Endothelial cell of umbilical vein (primary cell): Measurements from ENCODE around the gene TMEM184B. TPM values are rescaled to one million over a fixed set of nuclear protein-coding genes. Genes with fewer than 3 reads are reported as not detected.

Experiments
- BruUV-seq: library from RNA; stranded (reverse); fragments of 400-500 nt; replicated peaks from 2 replicates; lab custom pipeline; 2021; lab: Mats Ljungman, UMichigan
- CTCF ChIA-PET: fragments of 300-600, 350-600 bp; sonication (Branson Sonifier 250); formaldehyde crosslinking; loops from one replicate; lab custom pipeline; 2021; ENCODE audit warnings: antibody characterized with exemption, inconsistent platforms; lab: Charles Lee
- POLR2A ChIA-PET: fragments of 300-600, 350-600 bp; sonication (Branson Sonifier 250); formaldehyde crosslinking; loops from one replicate; lab custom pipeline; 2021; ENCODE audit warnings: antibody characterized with exemption, inconsistent platforms; lab: Charles Lee
- DNase-seq: peaks from one replicate; pipeline ENCODE4 v3.0.0-alpha.2; 2011; ENCODE audit warnings: low read depth, low spot score
- FAIRE-seq: peaks from 2 replicates; lab custom pipeline; 2011; peaks lifted over from hg19 to GRCh38; lab: Jason Lieb, UNC
- H2AFZ ChIP-seq: 2 replicates; pipeline ENCODE4 v1.6.0; 2012; ENCODE audit warnings: low read depth, low read length, control low read depth, inconsistent platforms
- H3K27ac ChIP-seq: 2 replicates; pipeline ENCODE4 v1.5.1; 2011; ENCODE audit warnings: low read depth, mild to moderate bottlenecking, control low read depth, low read length, moderate library complexity; ENCODE audit not compliant: insufficient read depth
- H3K27me3 ChIP-seq, 2 experiments: 2 replicates each; pipeline versions ENCODE4 v1.6.0 to v1.6.1; 2011; ENCODE audit warnings: low read length in 2 of 2, mixed read lengths in 1 of 2; ENCODE audit not compliant: control insufficient read depth in 2 of 2, insufficient read depth in 2 of 2
- H3K36me3 ChIP-seq, 2 experiments: 2 replicates in 1 of 2; 3 replicates in 1 of 2; pipeline ENCODE4 v1.5.1; 2011; ENCODE audit warnings: low read length in 2 of 2, mild to moderate bottlenecking in 1 of 2, moderate library complexity in 1 of 2; ENCODE audit not compliant: control insufficient read depth in 2 of 2, insufficient read depth in 2 of 2; ENCODE audit errors: extremely low read depth in 1 of 2
- H3K4me1 ChIP-seq: 3 replicates; pipeline ENCODE4 v1.5.1; 2011; ENCODE audit warnings: mild to moderate bottlenecking, low read length; ENCODE audit not compliant: control insufficient read depth, insufficient read depth; ENCODE audit errors: extremely low read depth
- H3K4me2 ChIP-seq: 2 replicates; pipeline ENCODE4 v1.6.1; 2011; ENCODE audit warnings: low read length, control low read depth, mixed read lengths; ENCODE audit not compliant: insufficient read depth
- H3K4me3 ChIP-seq, 3 experiments: fragments of 200-600 bp in 1 of 3; sonication (generic), shearing (Covaris generic) in 1 of 3; replicated peaks in 1 of 3; 2 replicates each; pipeline ENCODE4 v1.5.1; 2011 to 2016; ENCODE audit warnings: control low read depth in 3 of 3, low read length in 3 of 3, mild to moderate bottlenecking in 2 of 3, inconsistent platforms in 1 of 3, low read depth in 1 of 3, moderate library complexity in 1 of 3; ENCODE audit not compliant: insufficient read depth in 1 of 3
- H3K79me2 ChIP-seq: 2 replicates; pipeline ENCODE4 v1.6.0; 2012; ENCODE audit warnings: low read length, inconsistent platforms; ENCODE audit not compliant: control insufficient read depth, insufficient read depth
- H3K9ac ChIP-seq: replicated peaks from 2 replicates; pipeline ENCODE3; 2011; ENCODE audit warnings: low read length, control low read depth; ENCODE audit not compliant: insufficient read depth; ENCODE audit errors: extremely low read depth
- H3K9me1 ChIP-seq: replicated peaks from 3 replicates; pipeline ENCODE4 v1.6.0; 2011; ENCODE audit warnings: mild to moderate bottlenecking, low read length; ENCODE audit not compliant: control insufficient read depth, insufficient read depth; ENCODE audit errors: extremely low read depth
- H3K9me3 ChIP-seq: replicated peaks from 2 replicates; pipeline ENCODE4 v1.5.1; 2012; ENCODE audit warnings: low read length, inconsistent platforms; ENCODE audit not compliant: control insufficient read depth, insufficient read depth
- H4K20me1 ChIP-seq: replicated peaks from 2 replicates; pipeline ENCODE3; 2011; ENCODE audit warnings: mild to moderate bottlenecking, low read length; ENCODE audit not compliant: control insufficient read depth, insufficient read depth; ENCODE audit errors: extremely low read depth
- EZH2 ChIP-seq: IDR thresholded peaks from 2 replicates; pipeline ENCODE4 v1.6.1; 2012; ENCODE audit warnings: borderline replicate concordance, low read depth, mild to moderate bottlenecking, moderate library complexity, low read length, inconsistent platforms; ENCODE audit not compliant: severe bottlenecking
- FOS ChIP-seq: IDR thresholded peaks from 2 replicates; pipeline ENCODE4 v1.6.1; 2011; ENCODE audit warnings: mild to moderate bottlenecking, low read length, moderate library complexity, borderline replicate concordance; ENCODE audit not compliant: insufficient read depth
- GATA2 ChIP-seq: IDR thresholded peaks from 2 replicates; pipeline ENCODE4 v1.7.0; 2011; ENCODE audit warnings: low read depth, mild to moderate bottlenecking, moderate library complexity, mixed read lengths, low read length; ENCODE audit not compliant: insufficient read length, insufficient read depth
- JUN ChIP-seq: IDR thresholded peaks from 2 replicates; pipeline ENCODE4 v1.6.1; 2011; ENCODE audit warnings: borderline replicate concordance, low read depth; ENCODE audit not compliant: insufficient read length, insufficient read depth
- MYC ChIP-seq: IDR thresholded peaks from one replicate; pipeline ENCODE4 v1.6.1; 2011; ENCODE audit warnings: mild to moderate bottlenecking, low read depth, low read length
- POLR2A ChIP-seq: IDR thresholded peaks from 2 replicates; pipeline ENCODE4 v1.6.1; 2012; ENCODE audit warnings: low read depth, mild to moderate bottlenecking, control low read depth, low read length
- POLR2AphosphoS5 ChIP-seq: IDR thresholded peaks from 2 replicates; pipeline ENCODE4 v1.6.1; 2012; ENCODE audit warnings: low read depth, mild to moderate bottlenecking, control low read depth, low read length, moderate library complexity; ENCODE audit not compliant: insufficient read depth
- dilution Hi-C: fragments of 300-500 bp; cut with MboI; formaldehyde crosslinking; loops from one replicate; pipeline ENCODE4 v1.15.0; 2019; ENCODE audit warnings: low sequenced_read_pairs; ENCODE audit not compliant: extremely low pct_ligation_motif_present
- intact Hi-C: fragments of 100-400 bp; cut with micrococcal nuclease; formaldehyde crosslinking; loops from one replicate; pipeline ENCODE4 v1.10.0; 2022
- polyA plus RNA-seq, 4 experiments: library from polyadenylated mRNA; depleted of rRNA in 3 of 4; stranded (reverse) in 3 of 4; unstranded in 1 of 4; fragments of >200 nt; gene quantifications; 2 replicates each; pipeline versions ENCODE4 v1.2.1 to v1.2.3, GENCODE V29; 2011 to 2012; ENCODE audit warnings: missing spikeins in 1 of 4
- total RNA-seq: library from RNA; stranded (reverse); gene quantifications from 2 replicates; pipeline ENCODE4 v1.2.3, GENCODE V29; 2021
- TF ChIP-seq, protein P1 (sequence below), 2 donors: IDR thresholded peaks; 1 replicate in 1 of 2; 2 replicates in 1 of 2; pipeline ENCODE4 v1.5.1; 2011; ENCODE audit warnings: low read length in 2 of 2, mild to moderate bottlenecking in 2 of 2, moderate library complexity in 2 of 2, control low read depth in 1 of 2, inconsistent platforms in 1 of 2, low read depth in 1 of 2; ENCODE audit not compliant: insufficient read depth in 1 of 2; ENCODE audit errors: extremely low read depth in 1 of 2
- TF ChIP-seq, protein P2 (sequence below): IDR thresholded peaks from 2 replicates; pipeline ENCODE4 v1.6.1; 2011; ENCODE audit not compliant: insufficient read depth, insufficient read length

TMEM184B gene
- total and polyA plus RNA-seq, 2 donors (not counting 3 experiments of a cell fraction or from before 2014, with no cell fraction given) = 72.5 to 96.6 TPM

DNA sequence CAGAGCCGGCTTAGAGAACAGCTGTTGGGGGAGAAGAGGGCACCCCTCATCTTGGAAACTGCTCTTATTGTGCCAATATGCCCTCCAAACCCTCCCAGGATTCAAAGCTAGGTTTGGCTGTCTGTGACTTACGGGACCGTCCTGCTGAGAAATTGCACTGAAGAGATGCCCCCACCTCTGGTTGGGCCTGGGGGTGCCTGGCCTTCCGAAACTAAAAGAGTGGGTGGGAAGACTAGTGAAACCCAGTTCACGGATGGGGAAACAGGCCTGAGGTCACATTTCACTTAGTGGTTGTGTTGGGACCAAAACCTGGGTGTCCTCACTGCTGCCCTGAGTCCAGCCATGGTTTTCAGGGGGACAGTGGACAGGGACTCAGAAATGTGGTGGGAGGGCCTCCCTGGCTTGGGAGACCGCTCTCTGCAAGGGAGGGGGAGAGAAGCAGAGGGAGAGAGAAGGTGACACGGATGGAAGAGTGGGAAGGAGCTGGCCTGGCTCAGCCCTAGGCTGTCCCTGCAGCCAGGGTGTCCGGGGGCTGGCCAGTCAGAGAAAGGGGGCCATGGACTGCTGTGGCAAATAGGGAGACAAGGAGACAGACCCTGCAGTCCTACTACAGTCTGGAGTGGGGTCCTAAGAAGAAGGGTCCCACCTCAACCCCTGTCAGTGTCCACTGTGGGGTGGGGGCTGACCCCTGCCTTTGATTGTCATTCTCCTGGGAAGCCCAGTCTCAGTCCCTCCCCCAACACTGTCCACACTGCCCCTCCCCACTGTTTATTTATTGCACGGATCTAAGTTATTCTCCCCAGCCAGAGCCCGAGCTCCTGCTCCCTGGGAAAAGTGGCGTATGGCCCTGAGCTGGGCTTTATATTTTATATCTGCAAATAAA, 57.4 kb downstream of the TMEM184B start:
- Histone ChIP-seq H3K79me2 (peaks cover 37% of the 10 kb centered on the region), H3K9me1 (no peaks in the 10 kb centered on the region), H2AFZ (no peak overlapping the region), H3K36me3 (peaks cover 10 to 19% of the 10 kb centered on the region in 2 experiments), H3K27ac (no peak overlapping the region), H3K9ac (no peak overlapping the region), H3K4me3 (no peak overlapping the region), H4K20me1 (no peaks in the 10 kb centered on the region), H3K4me1 (peaks cover 34% of the 10 kb centered on the region), H3K9me3 (no peaks in the 10 kb centered on the region), H3K27me3 (no peaks in the 10 kb centered on the region), H3K4me2 (no peak overlapping the region)
- intact Hi-C loops = loop anchor here (5.0 kb wide), 1 partner anchor 102 kb away; the partner anchor contains the start of gene CSNK1E
- dilution Hi-C loops = no loop called here
- ChIA-PET CTCF (interaction anchor here (0.7 to 5.6 kb wide), 7 partner anchors 13 to 163 kb away, joined by 3 to 44 read pairs (median 5); partner anchors contain the start of gene MAFF), POLR2A (no interaction called here)
- TF ChIP-seq POLR2A (peak; percentile 9), MYC (no peak), JUN (no peak), GATA2 (no peak), EZH2 (no peak), FOS (no peak), POLR2AphosphoS5 (peak; percentile 22)
- TF ChIP-seq, protein P1, sequence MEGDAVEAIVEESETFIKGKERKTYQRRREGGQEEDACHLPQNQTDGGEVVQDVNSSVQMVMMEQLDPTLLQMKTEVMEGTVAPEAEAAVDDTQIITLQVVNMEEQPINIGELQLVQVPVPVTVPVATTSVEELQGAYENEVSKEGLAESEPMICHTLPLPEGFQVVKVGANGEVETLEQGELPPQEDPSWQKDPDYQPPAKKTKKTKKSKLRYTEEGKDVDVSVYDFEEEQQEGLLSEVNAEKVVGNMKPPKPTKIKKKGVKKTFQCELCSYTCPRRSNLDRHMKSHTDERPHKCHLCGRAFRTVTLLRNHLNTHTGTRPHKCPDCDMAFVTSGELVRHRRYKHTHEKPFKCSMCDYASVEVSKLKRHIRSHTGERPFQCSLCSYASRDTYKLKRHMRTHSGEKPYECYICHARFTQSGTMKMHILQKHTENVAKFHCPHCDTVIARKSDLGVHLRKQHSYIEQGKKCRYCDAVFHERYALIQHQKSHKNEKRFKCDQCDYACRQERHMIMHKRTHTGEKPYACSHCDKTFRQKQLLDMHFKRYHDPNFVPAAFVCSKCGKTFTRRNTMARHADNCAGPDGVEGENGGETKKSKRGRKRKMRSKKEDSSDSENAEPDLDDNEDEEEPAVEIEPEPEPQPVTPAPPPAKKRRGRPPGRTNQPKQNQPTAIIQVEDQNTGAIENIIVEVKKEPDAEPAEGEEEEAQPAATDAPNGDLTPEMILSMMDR (IDR thresholded peaks at IDR 0.05; ENCODE audit: extremely low read depth in 1 of 2, insufficient read depth in 1 of 2, low read depth in 1 of 2, low read length in 2 of 2) = no peak
- TF ChIP-seq, protein P2, sequence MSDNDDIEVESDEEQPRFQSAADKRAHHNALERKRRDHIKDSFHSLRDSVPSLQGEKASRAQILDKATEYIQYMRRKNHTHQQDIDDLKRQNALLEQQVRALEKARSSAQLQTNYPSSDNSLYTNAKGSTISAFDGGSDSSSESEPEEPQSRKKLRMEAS = no peak
- no TSS peak for BruUV-seq
- DNase-seq (no peak), FAIRE-seq (no peak)
